Keratinocyte (primary cell): ENCODE data around the gene CMYA5. TPM values are rescaled to one million over a fixed set of nuclear protein-coding genes. Genes with fewer than 3 reads are reported as not detected.

Experiments used
- DNase-seq: peaks from one replicate; pipeline ENCODE4 v3.0.0-alpha.2; 2011; ENCODE audit warnings: low read depth, missing footprints, low spot score
- FAIRE-seq: peaks from 2 replicates; lab custom pipeline; 2011; peaks lifted over from hg19 to GRCh38; lab: Jason Lieb, UNC
- H2AFZ ChIP-seq: 2 replicates; pipeline ENCODE4 v1.6.0; 2012; ENCODE audit warnings: low read length, control low read depth, inconsistent platforms; ENCODE audit not compliant: control insufficient read depth
- H3K27ac ChIP-seq: 2 replicates; pipeline ENCODE4 v1.5.1; 2011; ENCODE audit warnings: low read length; ENCODE audit not compliant: control insufficient read depth, insufficient read depth
- H3K27me3 ChIP-seq: 3 replicates; pipeline ENCODE4 v1.6.0; 2011; ENCODE audit warnings: low read length; ENCODE audit not compliant: control insufficient read depth, insufficient read depth; ENCODE audit errors: extremely low read depth
- H3K36me3 ChIP-seq, 2 experiments: 2 replicates in 1 of 2; 3 replicates in 1 of 2; pipeline ENCODE4 v1.5.1; 2011; ENCODE audit warnings: low read length in 2 of 2, mild to moderate bottlenecking in 1 of 2; ENCODE audit not compliant: control insufficient read depth in 2 of 2, insufficient read depth in 2 of 2; ENCODE audit errors: extremely low read depth in 1 of 2
- H3K4me1 ChIP-seq: 3 replicates; pipeline ENCODE4 v1.5.1; 2011; ENCODE audit warnings: low read length; ENCODE audit not compliant: control insufficient read depth, insufficient read depth; ENCODE audit errors: extremely low read depth
- H3K4me2 ChIP-seq: 3 replicates; pipeline ENCODE4 v1.6.0; 2011; ENCODE audit warnings: low read depth, low read length; ENCODE audit not compliant: control insufficient read depth, insufficient read depth; ENCODE audit errors: extremely low read depth
- H3K4me3 ChIP-seq, 3 experiments: fragments of 200-600 bp in 1 of 3; sonication (generic) in 1 of 3; 2 replicates in 2 of 3; 3 replicates in 1 of 3; pipeline ENCODE4 v1.5.1; 2011 to 2016; ENCODE audit warnings: low read length in 3 of 3, mild to moderate bottlenecking in 3 of 3, control low read depth in 2 of 3, inconsistent platforms in 1 of 3, low read depth in 1 of 3, mixed read lengths in 1 of 3, mixed run types in 1 of 3, moderate library complexity in 1 of 3; ENCODE audit not compliant: control insufficient read depth in 2 of 3, insufficient read depth in 2 of 3; ENCODE audit errors: extremely low read depth in 1 of 3
- H3K79me2 ChIP-seq: 2 replicates; pipeline ENCODE4 v1.6.0; 2012; ENCODE audit warnings: low read length; ENCODE audit not compliant: control insufficient read depth, insufficient read depth
- H3K9ac ChIP-seq: 3 replicates; pipeline ENCODE4 v1.6.0; 2011; ENCODE audit warnings: low read length; ENCODE audit not compliant: control insufficient read depth, insufficient read depth; ENCODE audit errors: extremely low read depth
- H3K9me1 ChIP-seq: 3 replicates; pipeline ENCODE4 v1.6.0; 2011; ENCODE audit warnings: low read length; ENCODE audit not compliant: control insufficient read depth, insufficient read depth; ENCODE audit errors: extremely low read depth
- H3K9me3 ChIP-seq: 2 replicates; pipeline ENCODE4 v1.5.1; 2012; ENCODE audit warnings: low read depth, low read length; ENCODE audit not compliant: control insufficient read depth
- H4K20me1 ChIP-seq: 3 replicates; pipeline ENCODE4 v1.6.0; 2011; ENCODE audit warnings: low read length; ENCODE audit not compliant: control insufficient read depth, insufficient read depth; ENCODE audit errors: extremely low read depth
- EZH2 ChIP-seq: IDR thresholded peaks from one replicate; pipeline ENCODE4 v1.6.1; 2012; ENCODE audit warnings: inconsistent platforms, mild to moderate bottlenecking, low read length, moderate library complexity
- dilution Hi-C: fragments of 300-500 bp; cut with MboI; formaldehyde crosslinking; loops from one replicate; pipeline ENCODE4 v1.7.0; 2020; ENCODE audit warnings: low sequenced_read_pairs; ENCODE audit not compliant: extremely low pct_ligation_motif_present
- polyA plus RNA-seq, 5 experiments: library from polyadenylated mRNA; depleted of rRNA in 3 of 5; stranded (reverse) in 3 of 5; stranded (forward) in 1 of 5; unstranded in 1 of 5; fragments of >200 nt; gene quantifications; 1 replicate in 1 of 5; 2 replicates in 3 of 5; 3 replicates in 1 of 5; pipeline versions ENCODE4 v1.2.1 to v1.2.3, GENCODE V29; 2011 to 2012; ENCODE audit warnings: missing spikeins in 2 of 5, low read depth in 1 of 5, low replicate concordance in 1 of 5
- TF ChIP-seq, protein P1 (sequence below), 3 experiments: IDR thresholded peaks in 1 of 3; conservative IDR thresholded peaks in 1 of 3; optimal IDR thresholded peaks in 1 of 3; 2 replicates in 2 of 3; 3 replicates in 1 of 3; pipeline versions ENCODE3 to v1.5.1; 2011; ENCODE audit warnings: low read length in 3 of 3, mild to moderate bottlenecking in 3 of 3, moderate library complexity in 2 of 3, control low read depth in 1 of 3, inconsistent platforms in 1 of 3; ENCODE audit not compliant: insufficient read depth in 2 of 3; ENCODE audit errors: extremely low read depth in 1 of 3

The CMYA5 gene
- polyA plus RNA-seq, 1 donor (not counting 4 experiments of a cell fraction or from before 2014, with no cell fraction given) = 0.25 TPM

DNA sequence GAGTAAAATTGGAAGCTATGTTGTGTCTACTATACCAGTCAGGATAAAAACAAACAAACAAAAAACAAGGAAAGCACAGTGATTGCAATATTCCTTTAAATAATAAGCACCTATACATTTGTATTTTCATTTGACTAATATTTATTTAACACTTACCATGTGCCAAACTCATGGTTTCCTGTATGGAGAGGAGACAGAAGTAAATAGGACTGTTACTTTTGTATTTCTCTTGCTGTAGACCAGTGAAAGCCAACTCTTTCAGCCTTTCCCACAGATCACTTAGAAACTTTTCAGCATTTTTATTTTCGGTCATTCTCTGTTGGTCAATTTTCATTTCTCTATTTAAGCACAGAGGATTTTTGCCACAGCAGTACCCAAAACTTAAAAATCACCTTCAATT lies 4.5 kb downstream of the CMYA5 start:
- no peak overlapping the region for H3K4me3 ChIP-seq
- FAIRE-seq = no peak

GRCh38 chr5:79694652-79695051 lies 5.0 kb downstream of the CMYA5 start:
- FAIRE-seq = no peak
- peaks cover 4% of the 10 kb centered on the region for H3K4me1 ChIP-seq

More for the DNA sequence above, 4.5 kb downstream of the CMYA5 start:
- dilution Hi-C loops = no loop called here
- H3K4me1 ChIP-seq = peaks cover 7% of the 10 kb centered on the region
- peaks cover 0 to 2% of the 10 kb centered on the region in 2 experiments for H3K36me3 ChIP-seq
- no peak overlapping the region for H2AFZ ChIP-seq
- no peak overlapping the region for H3K4me2 ChIP-seq
- no peaks in the 10 kb centered on the region for H3K79me2 ChIP-seq
- no peaks in the 10 kb centered on the region for H3K9me3 ChIP-seq
- H3K27me3 ChIP-seq = no peaks in the 10 kb centered on the region
- H3K27ac ChIP-seq = no peak overlapping the region
- no peaks in the 10 kb centered on the region for H4K20me1 ChIP-seq
- no peaks in the 10 kb centered on the region for H3K9me1 ChIP-seq
- no peak for TF ChIP-seq EZH2
- TF ChIP-seq, protein P1, sequence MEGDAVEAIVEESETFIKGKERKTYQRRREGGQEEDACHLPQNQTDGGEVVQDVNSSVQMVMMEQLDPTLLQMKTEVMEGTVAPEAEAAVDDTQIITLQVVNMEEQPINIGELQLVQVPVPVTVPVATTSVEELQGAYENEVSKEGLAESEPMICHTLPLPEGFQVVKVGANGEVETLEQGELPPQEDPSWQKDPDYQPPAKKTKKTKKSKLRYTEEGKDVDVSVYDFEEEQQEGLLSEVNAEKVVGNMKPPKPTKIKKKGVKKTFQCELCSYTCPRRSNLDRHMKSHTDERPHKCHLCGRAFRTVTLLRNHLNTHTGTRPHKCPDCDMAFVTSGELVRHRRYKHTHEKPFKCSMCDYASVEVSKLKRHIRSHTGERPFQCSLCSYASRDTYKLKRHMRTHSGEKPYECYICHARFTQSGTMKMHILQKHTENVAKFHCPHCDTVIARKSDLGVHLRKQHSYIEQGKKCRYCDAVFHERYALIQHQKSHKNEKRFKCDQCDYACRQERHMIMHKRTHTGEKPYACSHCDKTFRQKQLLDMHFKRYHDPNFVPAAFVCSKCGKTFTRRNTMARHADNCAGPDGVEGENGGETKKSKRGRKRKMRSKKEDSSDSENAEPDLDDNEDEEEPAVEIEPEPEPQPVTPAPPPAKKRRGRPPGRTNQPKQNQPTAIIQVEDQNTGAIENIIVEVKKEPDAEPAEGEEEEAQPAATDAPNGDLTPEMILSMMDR (optimal IDR thresholded peaks at IDR 0.05 in 1 of 3, IDR thresholded peaks at IDR 0.05 in 1 of 3, conservative IDR thresholded peaks at IDR 0.05 in 1 of 3; ENCODE audit: extremely low read depth in 1 of 3, insufficient read depth in 2 of 3, low read length in 3 of 3) = no peak
- no peak overlapping the region for H3K9ac ChIP-seq
- DNase-seq = no peak

GRCh38 chr5:79695526-79695925 lies 5.9 kb downstream of the CMYA5 start:
- H3K9me3 ChIP-seq = no peaks in the 10 kb centered on the region
- no peak overlapping the region for H3K9ac ChIP-seq
- H3K4me3 ChIP-seq = no peak overlapping the region
- H3K4me1 ChIP-seq = no peaks in the 10 kb centered on the region
- dilution Hi-C loops = no loop called here
- H3K4me2 ChIP-seq = no peak overlapping the region
- H3K36me3 ChIP-seq = peaks cover 0 to 2% of the 10 kb centered on the region in 2 experiments
- no peaks in the 10 kb centered on the region for H3K79me2 ChIP-seq
- H4K20me1 ChIP-seq = no peaks in the 10 kb centered on the region
- H2AFZ ChIP-seq = no peak overlapping the region
- no peak for DNase-seq
- TF ChIP-seq, protein P1 (optimal IDR thresholded peaks at IDR 0.05 in 1 of 3, IDR thresholded peaks at IDR 0.05 in 1 of 3, conservative IDR thresholded peaks at IDR 0.05 in 1 of 3; ENCODE audit: extremely low read depth in 1 of 3, insufficient read depth in 2 of 3, low read length in 3 of 3) = no peak
- TF ChIP-seq EZH2 = no peak
- H3K27ac ChIP-seq = no peak overlapping the region
- H3K27me3 ChIP-seq = no peaks in the 10 kb centered on the region
- H3K9me1 ChIP-seq = no peaks in the 10 kb centered on the region
- FAIRE-seq = no peak

More at GRCh38 chr5:79694652-79695051, 5.0 kb downstream of the CMYA5 start:
- Histone ChIP-seq H3K9me3 (no peaks in the 10 kb centered on the region), H2AFZ (no peak overlapping the region), H3K79me2 (no peaks in the 10 kb centered on the region), H3K4me2 (no peak overlapping the region), H3K36me3 (peaks cover 0 to 2% of the 10 kb centered on the region in 2 experiments), H3K27me3 (no peaks in the 10 kb centered on the region), H3K9ac (no peak overlapping the region), H3K9me1 (no peaks in the 10 kb centered on the region), H3K4me3 (no peak overlapping the region), H3K27ac (no peak overlapping the region), H4K20me1 (no peaks in the 10 kb centered on the region)
- dilution Hi-C loops = no loop called here
- TF ChIP-seq EZH2 = no peak
- DNase-seq = no peak
